ENCODE data around the gene VPS37D.
"Not testable (repeated sequence)": the region's sequence is repeated elsewhere in the genome, so short reads cannot be mapped to it uniquely, and the experiment has no call there.

DNA sequence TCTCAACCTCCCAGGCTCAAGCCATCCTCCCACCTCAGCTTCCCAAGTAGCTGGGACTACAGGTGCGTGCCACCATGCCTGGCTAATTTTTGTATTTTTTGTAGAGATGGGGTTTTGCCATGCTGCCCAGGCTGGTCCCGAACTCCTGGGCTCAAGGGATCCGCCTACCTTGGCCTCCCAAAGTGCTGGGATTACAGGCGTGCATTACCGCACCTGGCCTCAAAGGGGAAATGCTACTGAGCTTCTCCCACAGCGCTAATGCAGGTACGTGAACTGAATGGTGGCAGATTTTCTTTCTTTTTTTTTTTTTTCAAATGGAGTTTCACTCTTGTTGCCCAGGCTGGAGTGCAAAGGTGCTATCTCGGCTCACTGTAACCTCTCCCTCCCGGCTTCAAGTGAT lies 8.4 kb downstream of the VPS37D start:
- not testable (repeated sequence) for TF ChIP-seq POLR2AphosphoS5 (IDR thresholded peaks at IDR 0.05; ENCODE audit: low read depth, low read length); NFIC (IDR thresholded peaks at IDR 0.05; ENCODE audit: borderline replicate concordance); CTCF (IDR thresholded peaks at IDR 0.05); TEAD4 (IDR thresholded peaks at IDR 0.05; ENCODE audit: borderline replicate concordance, insufficient read depth); EP300 (IDR thresholded peaks at IDR 0.05; ENCODE audit: borderline replicate concordance in 1 of 2, low read depth in 1 of 2, low read length in 1 of 2)
- TF ChIP-seq, protein P1, sequence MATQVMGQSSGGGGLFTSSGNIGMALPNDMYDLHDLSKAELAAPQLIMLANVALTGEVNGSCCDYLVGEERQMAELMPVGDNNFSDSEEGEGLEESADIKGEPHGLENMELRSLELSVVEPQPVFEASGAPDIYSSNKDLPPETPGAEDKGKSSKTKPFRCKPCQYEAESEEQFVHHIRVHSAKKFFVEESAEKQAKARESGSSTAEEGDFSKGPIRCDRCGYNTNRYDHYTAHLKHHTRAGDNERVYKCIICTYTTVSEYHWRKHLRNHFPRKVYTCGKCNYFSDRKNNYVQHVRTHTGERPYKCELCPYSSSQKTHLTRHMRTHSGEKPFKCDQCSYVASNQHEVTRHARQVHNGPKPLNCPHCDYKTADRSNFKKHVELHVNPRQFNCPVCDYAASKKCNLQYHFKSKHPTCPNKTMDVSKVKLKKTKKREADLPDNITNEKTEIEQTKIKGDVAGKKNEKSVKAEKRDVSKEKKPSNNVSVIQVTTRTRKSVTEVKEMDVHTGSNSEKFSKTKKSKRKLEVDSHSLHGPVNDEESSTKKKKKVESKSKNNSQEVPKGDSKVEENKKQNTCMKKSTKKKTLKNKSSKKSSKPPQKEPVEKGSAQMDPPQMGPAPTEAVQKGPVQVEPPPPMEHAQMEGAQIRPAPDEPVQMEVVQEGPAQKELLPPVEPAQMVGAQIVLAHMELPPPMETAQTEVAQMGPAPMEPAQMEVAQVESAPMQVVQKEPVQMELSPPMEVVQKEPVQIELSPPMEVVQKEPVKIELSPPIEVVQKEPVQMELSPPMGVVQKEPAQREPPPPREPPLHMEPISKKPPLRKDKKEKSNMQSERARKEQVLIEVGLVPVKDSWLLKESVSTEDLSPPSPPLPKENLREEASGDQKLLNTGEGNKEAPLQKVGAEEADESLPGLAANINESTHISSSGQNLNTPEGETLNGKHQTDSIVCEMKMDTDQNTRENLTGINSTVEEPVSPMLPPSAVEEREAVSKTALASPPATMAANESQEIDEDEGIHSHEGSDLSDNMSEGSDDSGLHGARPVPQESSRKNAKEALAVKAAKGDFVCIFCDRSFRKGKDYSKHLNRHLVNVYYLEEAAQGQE (IDR thresholded peaks at IDR 0.05; ENCODE audit: low read depth, low read length) = not testable (repeated sequence)

Data from SK-N-SH (cell line).